Upper lobe of left lung (tissue), 4 donors: Measurements from ENCODE around the gene KCNAB2.

Experiments
- CTCF ChIP-seq, 6 experiments: fragments of 450-650 bp in 4 of 6; fragments of 200-600 bp in 2 of 6; sonication (generic) in 2 of 6; IDR thresholded peaks; one replicate each; pipeline ENCODE4 v1.5.1; 2016 to 2019; ENCODE audit warnings: antibody characterized with exemption in 6 of 6
- POLR2A ChIP-seq, 4 donors: fragments of 450-650 bp; IDR thresholded peaks; one replicate each; pipeline ENCODE4 v1.5.1; 2016 to 2017; ENCODE audit warnings: antibody characterized with exemption in 4 of 4, mild to moderate bottlenecking in 2 of 4

GRCh38 chr1:6054596-6054995, 8.9 kb downstream of the KCNAB2 start:
- TF ChIP-seq POLR2A (IDR thresholded peaks at IDR 0.05) = no peak
- TF ChIP-seq CTCF (IDR thresholded peaks at IDR 0.05) = no peak
